ENCODE results near the gene SCART1.
"Not testable (repeated sequence)": the region's sequence is repeated elsewhere in the genome, so short reads cannot be mapped to it uniquely, and the experiment has no call there.

SCART1 gene

DNA sequence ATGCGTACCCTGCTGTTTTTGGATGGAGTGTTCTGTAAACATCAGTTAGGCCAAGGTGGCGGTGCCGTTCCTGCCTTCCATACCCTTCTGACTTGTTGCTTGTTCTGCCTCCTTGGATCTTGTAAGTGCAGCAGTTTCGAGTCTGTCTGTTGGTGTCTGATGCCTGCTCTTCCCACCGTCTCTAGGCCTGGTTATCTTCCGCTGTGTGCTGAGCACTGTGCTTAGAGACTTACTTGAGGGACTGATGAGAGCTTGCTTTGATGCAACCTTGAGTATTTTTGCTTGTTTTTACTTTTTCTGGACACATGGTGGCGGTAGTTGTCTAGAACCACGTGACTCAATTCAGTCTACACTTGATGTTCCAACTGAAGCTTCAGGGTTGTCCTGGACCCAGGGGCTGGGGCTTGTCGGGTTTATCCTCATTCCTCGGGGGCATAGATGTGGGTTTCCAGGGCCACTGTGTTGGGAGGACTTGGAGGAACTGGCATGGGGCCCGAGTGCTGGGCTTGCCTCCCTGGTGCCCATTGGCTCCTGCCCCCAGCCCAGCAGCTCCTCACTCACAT lies 15.0 kb upstream of the SCART1 start:
- no peak for DNase-seq

DNA sequence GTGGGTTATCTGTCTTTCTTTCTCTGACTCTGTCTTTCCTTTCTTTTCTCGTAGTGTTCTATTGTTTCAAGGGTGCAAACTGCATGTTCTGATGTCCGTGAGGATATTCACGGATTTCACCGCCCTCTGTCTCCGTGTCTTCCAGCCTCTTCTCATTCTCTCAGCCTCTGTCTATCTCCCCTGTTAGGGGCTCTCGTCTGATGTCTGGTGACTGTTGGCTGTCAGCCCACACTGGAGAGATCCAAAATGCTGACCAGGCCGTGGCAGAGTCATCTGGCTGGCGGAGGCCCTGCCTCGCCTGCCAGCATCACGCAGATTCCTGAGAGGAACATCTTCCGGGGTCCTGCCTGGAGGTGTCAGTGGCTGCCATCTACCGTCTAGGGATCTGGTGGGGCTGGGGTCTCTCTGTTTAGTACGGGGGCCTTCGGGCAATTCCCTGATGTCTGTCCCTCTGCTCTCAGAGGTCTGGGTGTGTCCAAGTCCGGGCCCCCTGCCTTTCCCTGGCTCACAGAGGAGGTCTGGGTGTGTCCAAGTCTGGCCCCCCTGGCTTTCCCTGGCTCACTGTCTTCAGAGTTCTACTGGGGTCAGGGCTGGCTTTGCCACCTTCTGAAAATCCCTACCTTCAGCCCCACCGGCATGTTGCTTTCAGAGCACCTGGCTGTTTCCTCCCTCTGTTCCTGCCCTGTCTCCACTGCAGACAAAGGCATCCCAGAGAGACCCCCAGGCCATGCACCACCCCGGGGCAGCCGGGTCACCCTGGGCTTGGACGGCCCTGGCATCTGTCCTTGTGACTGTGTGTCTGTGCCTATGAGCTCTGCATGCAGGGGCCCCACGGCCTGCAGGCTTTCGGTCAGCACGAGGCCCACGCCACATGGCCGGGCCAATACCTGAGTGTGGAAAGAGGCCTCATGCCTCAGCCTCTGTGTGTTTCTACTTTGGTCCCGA lies 14.0 kb upstream of the SCART1 start:
- no peak for DNase-seq

DNA sequence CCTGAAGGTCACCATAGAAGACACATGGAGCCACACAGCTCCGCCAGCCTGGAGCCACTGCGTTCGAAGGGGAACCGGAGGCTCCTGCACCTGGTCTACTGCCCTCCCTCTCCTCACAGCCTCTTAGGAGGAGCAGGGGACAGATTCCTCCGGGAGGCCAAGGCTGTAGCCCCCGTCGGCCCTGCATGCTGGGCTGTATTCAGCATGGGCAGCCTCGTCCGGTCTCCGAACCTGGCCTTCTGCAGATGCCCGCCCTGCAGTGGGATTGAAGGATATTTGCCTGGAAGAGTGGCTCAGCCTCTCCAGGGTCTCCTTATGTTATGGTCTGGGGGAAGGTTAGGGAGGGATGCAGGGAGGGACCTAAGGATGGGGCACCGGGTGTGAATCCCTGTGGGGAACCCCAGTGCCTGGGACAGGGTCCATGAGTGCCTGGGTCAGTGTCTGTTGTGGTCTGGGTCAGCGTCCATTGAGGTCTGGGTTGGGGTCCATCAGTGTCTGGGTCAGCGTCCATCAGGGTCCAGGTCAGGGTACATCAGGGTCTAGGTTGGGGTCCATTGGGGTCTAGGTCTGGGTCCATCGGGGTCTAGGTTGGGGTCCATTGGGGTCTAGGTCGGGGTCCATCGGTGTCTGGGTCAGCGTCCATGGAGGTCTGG lies 13.0 kb upstream of the SCART1 start:
- DNase-seq, result no peak

DNA sequence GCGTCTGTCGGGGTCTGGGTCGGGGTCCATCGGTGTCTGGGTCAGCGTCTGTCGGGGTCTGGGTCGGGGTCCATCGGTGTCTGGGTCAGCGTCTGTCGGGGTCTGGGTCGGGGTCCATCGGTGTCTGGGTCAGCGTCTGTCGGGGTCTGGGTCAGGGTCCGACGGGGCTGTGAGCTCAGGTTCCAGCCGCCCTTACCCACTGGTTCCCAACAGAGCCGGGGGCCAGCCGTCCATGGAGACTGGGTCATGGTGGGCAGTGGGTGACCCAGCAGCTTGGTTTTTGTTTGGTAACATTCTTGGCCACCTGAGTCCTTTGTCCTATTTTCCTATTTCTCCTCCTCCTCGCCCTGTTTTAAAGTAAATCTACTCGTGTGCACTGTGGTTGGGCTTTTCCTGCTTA lies 12.4 kb upstream of the SCART1 start:
- not testable (repeated sequence) for DNase-seq

DNA sequence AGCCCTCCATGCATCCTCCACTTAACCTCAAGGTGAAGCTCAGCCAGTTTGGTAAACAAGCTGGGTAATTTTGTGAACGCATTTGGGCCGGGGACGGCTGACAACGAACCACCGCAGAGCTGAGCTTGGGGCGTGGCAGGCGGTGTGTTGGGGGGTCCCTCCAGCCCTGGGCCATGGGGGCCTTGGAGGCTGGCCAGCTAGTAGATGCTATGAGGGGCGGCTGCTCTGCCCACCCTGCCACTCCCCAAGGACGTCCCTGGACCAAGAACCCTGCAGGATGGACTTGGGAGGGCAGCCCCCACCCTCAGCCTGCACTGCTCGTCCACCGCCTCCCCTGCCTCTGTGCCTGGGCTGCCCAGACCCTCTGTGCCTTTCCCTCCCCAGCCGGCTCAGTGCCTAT lies 12.0 kb upstream of the SCART1 start:
- DNase-seq, result no peak

DNA sequence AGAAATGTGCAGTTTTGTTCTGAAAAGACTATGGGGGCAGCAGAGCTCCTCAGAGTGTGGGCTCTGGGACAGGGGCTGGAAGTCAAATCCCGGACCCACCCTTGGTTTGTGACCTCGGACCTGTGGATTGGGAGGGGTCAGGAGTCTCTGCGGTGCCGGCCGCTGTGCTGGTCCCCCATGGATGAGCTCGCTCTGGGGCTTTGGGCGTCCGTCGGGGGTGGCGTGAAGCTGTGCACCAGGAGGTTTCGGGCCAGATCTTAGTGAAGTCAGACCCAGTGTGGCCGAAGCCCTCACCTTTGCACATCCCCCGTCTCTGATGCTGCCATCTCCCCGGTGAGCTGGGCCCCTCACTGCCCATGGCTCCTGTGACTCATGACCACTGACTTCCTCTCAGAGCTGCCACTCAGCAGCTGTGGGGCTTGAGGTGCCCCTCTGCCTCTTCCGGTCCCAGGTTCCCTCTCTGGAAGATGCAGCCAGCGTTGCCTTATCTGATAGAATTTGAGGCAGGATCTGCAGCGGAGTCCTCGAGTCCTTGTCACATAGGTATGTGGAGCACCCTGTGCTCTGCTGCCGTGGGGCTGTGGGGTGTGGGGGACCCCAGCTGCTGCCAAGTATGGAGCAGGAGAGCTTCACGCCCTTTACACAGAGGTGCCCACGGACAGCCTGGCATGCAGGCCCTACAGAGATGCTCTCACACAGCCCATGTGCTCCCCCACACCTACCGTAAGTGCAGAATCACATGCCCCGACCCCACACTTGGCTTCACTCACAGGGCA lies 11.4 kb upstream of the SCART1 start:
- DNase-seq, result no peak

DNA sequence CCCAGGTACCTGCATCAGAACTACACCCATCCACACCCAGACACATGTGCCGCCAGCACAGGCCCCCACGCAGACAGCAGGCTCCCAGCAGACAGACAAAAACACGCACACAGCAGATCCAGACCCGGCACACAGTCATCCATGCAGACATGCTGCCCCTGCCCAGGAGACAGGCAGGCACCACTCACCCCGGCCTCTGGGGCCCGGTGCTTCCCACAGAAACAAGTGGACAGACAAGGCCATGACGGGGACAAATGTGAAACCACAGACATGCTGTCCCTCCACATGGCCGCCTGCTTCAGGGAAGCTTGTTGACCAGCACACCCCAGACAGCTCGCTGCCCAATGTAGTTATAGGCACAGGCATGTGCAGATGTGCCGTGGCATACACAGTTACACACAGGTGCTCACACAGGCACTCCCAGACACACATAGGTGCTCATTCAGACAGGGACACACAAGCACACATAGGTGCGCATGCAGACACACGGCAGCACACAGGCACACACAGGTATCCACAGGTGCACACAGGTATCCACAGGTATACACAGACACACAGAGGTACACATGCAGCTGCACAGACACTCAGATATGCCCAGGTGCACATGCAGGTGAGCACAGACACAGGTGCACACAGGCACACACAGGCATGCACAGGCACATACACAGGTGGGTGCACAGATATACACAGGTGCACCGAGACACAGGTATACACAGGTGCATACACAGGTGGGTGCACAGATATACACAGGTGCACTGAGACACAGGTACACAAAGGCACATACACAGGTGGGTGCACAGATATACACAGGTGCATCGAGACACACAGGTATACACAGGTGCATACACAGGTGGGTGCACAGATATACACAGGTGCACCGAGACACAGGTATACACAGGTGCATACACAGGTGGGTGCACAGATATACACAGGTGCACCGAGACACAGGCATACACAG lies 10.5 kb upstream of the SCART1 start:
- no peak for DNase-seq

DNA sequence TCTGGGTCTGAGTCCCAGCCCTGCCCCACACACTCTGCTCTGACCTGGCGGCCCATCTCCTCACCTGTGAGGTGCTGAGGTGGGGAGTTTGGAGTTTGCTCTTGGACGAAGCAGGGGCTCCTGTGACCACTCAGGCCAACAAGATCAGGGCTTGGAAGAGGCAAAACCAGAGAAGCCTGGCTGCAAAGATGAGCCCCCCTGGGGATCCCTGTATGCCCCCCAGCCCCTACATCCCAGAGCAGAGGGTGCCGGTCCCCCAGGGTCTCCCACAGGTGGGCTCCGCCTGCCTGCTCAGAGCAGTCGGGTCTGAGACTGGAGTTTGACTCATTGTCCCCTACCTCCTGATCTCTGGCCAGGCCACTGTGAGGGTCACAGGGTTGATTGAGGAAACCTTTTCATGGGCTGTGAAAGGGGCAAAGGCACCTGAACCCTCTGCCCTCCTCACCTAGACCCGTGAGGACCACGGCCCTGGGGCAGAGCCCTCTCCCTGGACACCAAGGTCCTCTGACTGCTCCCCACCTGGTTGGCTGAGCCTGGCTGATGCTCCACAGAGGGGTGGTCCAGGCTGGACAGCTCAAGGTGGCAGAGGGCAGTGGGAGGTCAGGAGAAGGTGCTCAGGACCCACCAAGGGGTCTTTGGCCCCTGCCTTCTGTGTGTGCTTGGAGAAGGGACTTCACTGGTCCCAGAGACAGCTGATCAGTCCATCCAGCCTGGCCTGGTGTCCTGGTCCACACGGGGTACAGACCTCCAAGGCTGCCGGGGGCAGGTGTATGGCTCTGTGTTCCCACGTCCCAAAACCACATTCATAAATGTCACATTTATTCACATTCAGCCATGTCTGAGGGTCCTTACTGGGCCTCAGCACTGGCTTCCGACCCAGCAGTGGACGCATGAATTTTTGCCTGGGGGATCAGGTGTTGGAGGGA lies 9.1 kb upstream of the SCART1 start:
- DNase-seq, result no peak

DNA sequence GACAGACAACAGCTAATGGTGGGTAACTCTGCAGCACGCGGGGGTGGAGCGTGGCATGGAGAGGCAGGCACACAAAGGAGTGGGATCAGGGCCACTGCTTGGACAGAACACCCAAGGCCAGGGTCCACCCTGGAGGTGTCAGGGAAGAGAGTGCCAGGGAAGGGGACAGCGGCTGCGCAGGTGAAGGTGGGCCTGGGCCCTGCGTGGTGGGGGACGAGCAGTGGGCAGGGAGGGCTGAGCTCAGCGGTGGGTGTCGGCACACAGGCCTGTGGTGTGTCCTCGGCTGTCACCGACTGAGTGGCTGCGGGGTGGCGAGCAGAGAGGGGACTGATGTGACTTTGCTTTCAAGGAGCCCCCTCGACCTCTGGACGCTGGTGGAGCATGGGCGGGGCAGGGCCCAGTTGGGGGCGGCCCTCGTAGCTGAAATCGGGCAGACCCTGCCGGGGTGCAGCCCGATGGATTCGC lies 8.4 kb upstream of the SCART1 start:
- no peak for DNase-seq

DNA sequence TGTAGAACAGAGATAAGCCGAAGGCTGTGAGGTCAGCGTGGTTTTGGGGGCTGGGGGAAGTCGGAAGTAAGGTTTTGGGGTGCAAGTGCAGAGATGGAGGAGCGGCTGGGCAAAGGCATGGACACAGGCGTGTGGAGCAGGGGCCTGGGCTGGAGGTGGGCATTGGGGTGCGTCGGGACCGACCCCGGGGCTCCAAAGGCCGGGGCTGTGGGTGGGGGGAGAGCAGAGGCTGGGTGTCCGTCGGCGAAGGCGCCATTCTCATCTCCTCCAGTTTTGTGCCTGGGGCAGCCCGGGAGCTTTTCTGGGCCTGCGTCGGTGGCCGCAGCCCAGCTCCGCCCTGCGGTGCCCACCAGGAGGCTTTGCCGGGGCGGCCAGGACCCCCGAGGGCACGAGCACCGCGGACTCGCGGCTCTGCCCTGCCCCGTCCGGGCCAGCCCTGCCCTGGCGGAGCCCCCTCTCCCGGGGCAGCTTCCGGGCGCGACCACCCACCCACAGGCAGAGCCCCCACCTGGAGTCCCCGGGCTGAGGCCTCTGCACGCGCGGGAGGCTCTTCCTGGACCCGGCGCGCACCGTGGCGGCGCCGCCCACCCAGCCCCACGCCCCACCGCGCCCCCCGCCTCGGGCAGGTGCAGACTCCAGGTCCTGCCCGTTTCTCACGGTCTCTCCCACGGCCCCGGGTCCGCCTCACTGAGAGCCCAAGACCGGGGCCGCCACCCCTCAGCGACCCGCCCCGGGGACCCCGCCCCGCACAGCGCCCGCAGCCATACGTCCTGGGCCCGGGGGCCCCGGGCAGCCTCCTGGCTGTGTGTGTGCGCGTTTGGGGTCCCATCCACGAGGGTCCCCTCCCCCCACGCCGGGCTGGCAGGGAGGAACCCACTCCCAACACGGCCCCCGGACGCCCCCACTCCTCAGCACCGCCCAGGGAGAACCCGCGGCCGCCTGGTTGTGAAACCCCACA lies 7.7 kb upstream of the SCART1 start:
- DNase-seq, result no peak

DNA sequence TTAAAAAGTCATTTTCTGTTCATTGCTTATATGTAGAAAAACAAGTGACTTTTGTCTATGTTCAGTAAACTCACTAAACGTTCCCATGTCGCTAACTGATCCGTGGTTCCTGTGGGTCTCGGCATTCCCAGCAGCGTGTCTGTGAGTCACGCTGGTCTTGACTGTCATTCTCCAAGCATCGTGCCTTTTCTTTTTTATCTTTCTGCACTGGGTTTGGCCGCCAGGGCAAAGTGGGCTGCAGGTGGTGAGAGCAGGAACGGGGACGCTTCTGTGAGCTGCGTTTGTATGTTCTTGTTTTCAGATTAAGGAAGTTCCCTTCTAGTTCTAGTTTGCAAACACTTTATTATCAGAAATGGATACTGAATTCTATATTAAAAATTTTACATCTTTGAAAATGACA lies 6.8 kb upstream of the SCART1 start:
- DNase-seq, result no peak

DNA sequence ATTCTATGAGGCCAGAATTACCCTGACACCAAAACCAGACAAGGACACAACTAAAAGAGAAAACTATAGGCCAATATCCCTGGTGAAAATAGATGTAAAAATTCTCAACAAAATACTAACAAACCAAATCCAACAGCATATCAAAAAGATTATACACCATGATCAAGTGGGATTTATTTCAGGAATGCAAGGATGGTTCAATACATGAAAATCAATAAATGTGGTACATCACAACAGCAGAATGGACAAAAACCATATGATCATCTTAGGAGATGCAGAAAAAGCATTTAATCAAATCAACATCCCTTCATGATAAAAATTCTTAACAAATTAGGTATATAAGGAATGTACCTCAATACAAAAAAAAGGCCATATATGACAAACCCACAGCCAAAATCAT lies 5.6 kb upstream of the SCART1 start:
- no peak for DNase-seq

DNA sequence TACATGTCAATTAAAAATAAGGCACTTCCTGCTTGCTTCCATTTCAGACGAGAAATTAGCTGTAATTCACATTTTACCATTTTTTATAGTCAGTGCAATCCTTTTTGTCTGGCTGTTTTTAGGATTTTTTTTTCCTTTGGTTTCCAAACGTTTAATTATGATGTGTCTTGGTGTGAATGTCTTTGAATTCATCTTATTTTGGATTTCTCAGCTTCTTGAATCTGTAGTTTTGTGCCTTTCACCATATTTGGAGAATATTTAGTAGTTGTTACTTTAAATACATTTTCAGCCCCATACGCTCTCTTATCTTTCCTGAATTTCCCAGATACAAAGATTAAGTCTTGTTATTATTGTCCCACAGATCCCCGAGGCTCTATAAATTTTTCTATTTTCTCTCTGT lies 2.4 kb upstream of the SCART1 start:
- DNase-seq, result no peak

DNA sequence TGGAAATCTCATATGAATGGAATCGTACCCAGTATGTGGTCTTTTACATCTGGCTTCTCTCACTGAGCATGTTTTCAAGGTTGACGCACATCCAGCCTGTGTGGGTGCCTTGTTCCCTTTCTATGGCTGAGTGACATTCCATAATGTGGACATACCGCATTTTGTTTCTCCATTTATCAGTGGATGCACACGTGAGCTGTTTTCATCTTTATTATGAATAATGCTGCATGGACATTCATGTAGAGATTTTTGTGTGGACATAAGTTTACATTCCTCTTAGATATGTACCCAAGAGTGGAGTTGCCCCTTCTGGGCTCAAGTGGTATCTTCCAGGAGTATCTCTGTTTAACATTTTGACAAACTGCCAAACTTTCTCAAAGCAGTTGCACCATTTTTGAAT lies 1.3 kb upstream of the SCART1 start:
- DNase-seq, result no peak

DNA sequence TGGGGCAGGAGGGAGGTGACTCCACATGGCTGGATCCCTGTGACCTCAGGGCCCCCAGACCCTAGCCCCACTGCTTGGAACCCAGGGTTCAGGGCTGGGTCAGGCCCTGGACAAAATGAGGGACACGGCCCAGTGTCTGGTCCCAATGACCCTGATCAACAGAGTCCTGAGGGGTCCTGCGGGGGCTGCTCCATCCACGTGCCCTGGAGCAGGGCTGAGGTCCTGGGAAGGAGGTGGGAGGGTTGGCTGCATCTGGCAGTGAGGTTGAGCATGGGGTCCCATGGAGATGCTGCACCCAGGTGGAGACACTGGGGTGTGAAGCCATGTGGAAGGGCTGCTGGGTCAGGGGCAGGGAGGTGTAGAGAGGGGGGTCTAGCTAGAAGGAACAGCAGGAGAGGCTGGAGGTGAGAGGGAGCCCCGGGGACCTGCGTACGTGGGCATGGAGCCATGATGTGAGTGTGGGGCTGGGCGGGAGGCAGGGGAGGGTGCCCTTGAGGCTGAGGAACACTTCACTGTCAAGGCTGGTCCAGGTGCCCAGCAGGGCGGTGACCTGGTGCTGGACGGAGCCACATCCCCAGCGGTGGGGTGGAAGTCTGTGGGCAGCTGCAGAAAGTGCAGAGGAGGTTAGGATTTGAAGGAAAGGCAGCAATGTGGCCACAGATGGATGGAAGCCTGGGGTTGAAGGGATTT lies 604 bp downstream of the SCART1 start:
- DNase-seq, result no peak

DNA sequence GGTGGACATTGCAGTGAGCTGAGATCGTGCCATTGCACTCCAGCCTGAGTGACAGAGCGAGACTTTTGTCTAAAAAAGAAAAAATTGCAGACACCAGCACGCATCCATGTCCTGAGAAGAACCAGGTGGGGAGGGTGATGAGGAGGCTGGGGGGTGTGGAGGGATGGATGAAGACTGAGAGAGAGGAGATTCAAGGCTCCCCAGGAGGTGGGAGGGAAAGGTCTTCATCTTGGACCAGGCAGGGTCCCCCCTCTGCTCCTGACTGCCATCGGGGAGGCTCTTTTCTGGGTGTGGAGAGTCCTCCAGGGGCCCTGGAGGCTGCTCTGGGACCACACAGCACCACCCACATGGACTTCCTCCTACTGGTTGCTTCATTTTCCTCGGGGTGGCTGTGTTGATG lies 1.5 kb downstream of the SCART1 start:
- DNase-seq, result no peak

DNA sequence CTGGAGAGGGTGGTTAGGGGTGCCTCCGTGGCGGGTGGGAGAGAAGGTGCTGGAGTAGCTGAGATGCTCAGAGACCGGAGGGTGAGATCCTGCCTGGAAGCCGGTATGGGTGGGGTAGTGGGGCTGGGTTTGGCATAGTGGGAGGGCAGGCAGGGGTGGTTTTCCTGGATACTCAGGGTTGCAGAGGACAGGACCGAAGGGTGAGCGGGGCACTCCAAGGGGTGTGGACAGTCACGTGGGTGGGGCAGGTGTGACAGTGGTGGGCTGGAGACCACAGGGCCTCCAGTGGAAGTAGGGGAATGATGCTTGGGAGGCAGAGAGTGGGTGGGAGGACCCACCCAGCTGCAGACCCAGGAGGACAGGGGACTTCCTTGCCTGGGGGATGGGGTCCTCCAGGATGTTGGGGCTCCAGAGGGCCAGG lies 1.9 kb downstream of the SCART1 start:
- DNase-seq, result no peak

DNA sequence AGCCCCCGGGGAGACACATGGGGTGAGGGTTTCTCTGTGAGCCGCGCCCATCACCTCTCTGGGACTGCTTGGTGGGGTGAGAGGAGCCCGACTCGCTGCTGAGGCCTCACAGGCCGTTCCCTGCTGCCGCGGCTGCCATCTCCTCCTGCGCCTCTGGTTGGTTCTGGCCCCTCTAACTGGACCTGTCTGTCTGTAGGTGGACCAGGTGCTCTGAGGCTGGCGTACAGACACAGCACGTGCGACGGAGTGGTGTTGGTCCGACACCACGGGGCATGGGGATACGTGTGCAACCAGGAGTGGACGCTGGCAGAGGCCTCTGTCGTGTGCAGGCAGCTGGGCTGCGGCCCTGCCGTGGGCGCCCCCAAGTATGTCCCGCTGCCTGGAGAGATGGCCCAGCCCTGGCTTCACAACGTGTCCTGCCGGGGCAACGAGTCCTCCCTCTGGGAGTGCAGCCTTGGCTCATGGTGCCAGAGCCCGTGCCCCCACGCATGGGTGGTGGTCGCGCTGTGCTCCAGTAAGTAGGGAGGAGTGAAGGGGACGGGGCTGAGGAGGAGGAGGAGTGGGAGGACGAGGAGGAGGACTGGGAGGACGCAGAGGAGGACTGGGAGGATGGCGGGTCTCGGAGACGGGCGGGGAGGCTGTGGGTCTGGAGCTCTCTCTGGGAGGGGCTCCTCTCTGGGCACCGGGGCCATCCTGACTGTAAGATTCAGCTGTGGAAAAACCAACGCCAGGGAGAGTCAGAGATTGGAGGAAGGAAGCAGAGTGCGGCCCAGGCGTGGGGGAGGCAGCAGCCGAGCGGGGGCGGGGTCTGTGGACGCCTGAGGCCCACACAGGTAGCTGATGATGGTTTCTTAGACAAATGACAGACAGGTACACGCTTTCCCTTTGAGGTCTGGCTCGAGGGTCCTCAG lies 2.6 kb downstream of the SCART1 start:
- no peak for DNase-seq

Measured in activated CD4-positive, CD25-positive, alpha-beta regulatory T cell (primary cell).